H9 (cell line): ENCODE measurements around the gene BIRC6. TPM values are rescaled to one million over a fixed set of nuclear protein-coding genes. Genes with fewer than 3 reads are reported as not detected.

ENCODE experiments used
- DNase-seq: peaks from one replicate; pipeline ENCODE4 v3.0.0-alpha.2; 2017
- H2AFZ ChIP-seq: one replicate; pipeline ENCODE4 v1.6.1; 2013; ENCODE audit warnings: mild to moderate bottlenecking, low read length, control low read depth, moderate library complexity
- H2AK5ac ChIP-seq: 2 replicates; pipeline ENCODE4 v1.6.1; 2013; ENCODE audit warnings: low read length, control low read depth, mixed read lengths; ENCODE audit not compliant: insufficient read length
- H2BK120ac ChIP-seq: one replicate; pipeline ENCODE4 v1.6.1; 2013; ENCODE audit warnings: low read depth, mild to moderate bottlenecking, low read length, control low read depth, inconsistent platforms; ENCODE audit not compliant: poor library complexity, severe bottlenecking
- H2BK12ac ChIP-seq: 2 replicates; pipeline ENCODE4 v1.6.1; 2013; ENCODE audit warnings: low read length, control low read depth, mixed read lengths, low read depth; ENCODE audit not compliant: insufficient read length
- H2BK15ac ChIP-seq: 2 replicates; pipeline ENCODE4 v1.6.1; 2013; ENCODE audit warnings: low read depth, low read length, control low read depth
- H2BK20ac ChIP-seq: one replicate; pipeline ENCODE4 v1.6.1; 2013; ENCODE audit warnings: low read depth, mild to moderate bottlenecking, low read length, control low read depth, inconsistent platforms; ENCODE audit not compliant: poor library complexity, severe bottlenecking
- H2BK5ac ChIP-seq: 2 replicates; pipeline ENCODE4 v1.6.1; 2013; ENCODE audit warnings: low read length, control low read depth, mixed read lengths; ENCODE audit not compliant: insufficient read length
- H3K14ac ChIP-seq: 2 replicates; pipeline ENCODE4 v1.6.1; 2013; ENCODE audit warnings: low read length, control low read depth; ENCODE audit not compliant: insufficient read depth
- H3K18ac ChIP-seq: 2 replicates; pipeline ENCODE4 v1.6.1; 2013; ENCODE audit warnings: low read depth, mild to moderate bottlenecking, mixed read lengths, low read length, control low read depth; ENCODE audit not compliant: insufficient read length
- H3K23ac ChIP-seq: 2 replicates; pipeline ENCODE4 v1.6.1; 2013; ENCODE audit warnings: low read length, control low read depth, mixed read lengths, low read depth; ENCODE audit not compliant: insufficient read length
- H3K23me2 ChIP-seq: 2 replicates; pipeline ENCODE4 v1.6.1; 2013; ENCODE audit warnings: low read depth, mild to moderate bottlenecking, mixed read lengths, low read length, control low read depth; ENCODE audit not compliant: insufficient read length, poor library complexity, severe bottlenecking
- H3K27ac ChIP-seq: 2 replicates; pipeline ENCODE4 v1.5.1; 2013; ENCODE audit warnings: low read length, control low read depth, mixed read lengths, low read depth; ENCODE audit not compliant: insufficient read length
- H3K27me3 ChIP-seq: 2 replicates; pipeline ENCODE4 v1.6.1; 2013; ENCODE audit warnings: low read length, control low read depth, inconsistent platforms; ENCODE audit not compliant: insufficient read depth
- H3K4ac ChIP-seq: 2 replicates; pipeline ENCODE4 v1.6.1; 2013; ENCODE audit warnings: low read depth, mild to moderate bottlenecking, control low read depth, inconsistent platforms, low read length, moderate library complexity
- H3K4me1 ChIP-seq: 2 replicates; pipeline ENCODE4 v1.6.1; 2013; ENCODE audit warnings: low read length, control low read depth, inconsistent platforms; ENCODE audit not compliant: insufficient read depth
- H3K4me2 ChIP-seq: 2 replicates; pipeline ENCODE4 v1.6.1; 2013; ENCODE audit warnings: low read length, control low read depth, mixed read lengths; ENCODE audit not compliant: insufficient read length, insufficient read depth
- H3K56ac ChIP-seq: 2 replicates; pipeline ENCODE4 v1.6.1; 2013; ENCODE audit warnings: low read depth, mild to moderate bottlenecking, mixed read lengths, low read length, control low read depth; ENCODE audit not compliant: insufficient read length
- H3K79me1 ChIP-seq: 2 replicates; pipeline ENCODE4 v1.6.1; 2013; ENCODE audit warnings: low read depth, mild to moderate bottlenecking, moderate library complexity, low read length, control low read depth, inconsistent platforms; ENCODE audit not compliant: insufficient read depth, poor library complexity, severe bottlenecking
- H3K79me2 ChIP-seq: 2 replicates; pipeline ENCODE4 v1.6.1; 2013; ENCODE audit warnings: low read length, control low read depth, inconsistent platforms; ENCODE audit not compliant: insufficient read depth
- H3K9ac ChIP-seq: 2 replicates; pipeline ENCODE4 v1.6.1; 2013; ENCODE audit warnings: low read length, control low read depth, mixed read lengths; ENCODE audit not compliant: insufficient read length; ENCODE audit errors: extremely low read depth
- H3K9me3 ChIP-seq: one replicate; pipeline ENCODE4 v1.6.1; 2013; ENCODE audit warnings: low read depth, low read length, inconsistent platforms; ENCODE audit not compliant: control insufficient read depth
- H3T11ph ChIP-seq: one replicate; pipeline ENCODE4 v1.6.1; 2013; ENCODE audit warnings: mild to moderate bottlenecking, low read length, control low read depth, inconsistent platforms
- H4K20me1 ChIP-seq: one replicate; pipeline ENCODE4 v1.6.1; 2013; ENCODE audit not compliant: control insufficient read depth, insufficient read length, insufficient read depth
- H4K5ac ChIP-seq: 2 replicates; pipeline ENCODE4 v1.6.1; 2013; ENCODE audit warnings: low read depth, mild to moderate bottlenecking, mixed read lengths, low read length, control low read depth; ENCODE audit not compliant: insufficient read length
- H4K8ac ChIP-seq: replicated peaks from 2 replicates; pipeline ENCODE4 v1.6.1; 2013; ENCODE audit warnings: low read length, control low read depth, mixed read lengths, low read depth; ENCODE audit not compliant: insufficient read length
- H4K91ac ChIP-seq: 2 replicates; pipeline ENCODE4 v1.6.1; 2013; ENCODE audit warnings: low read depth, mild to moderate bottlenecking, moderate library complexity, mixed read lengths, low read length, control low read depth; ENCODE audit not compliant: insufficient read length
- H3K27ac Mint-ChIP-seq, 3 experiments: 2 replicates in 2 of 3; 3 replicates in 1 of 3; pipeline ENCODE4 v1.8.0; 2020 to 2021; ENCODE audit warnings: mixed read lengths in 3 of 3, mild to moderate bottlenecking in 1 of 3, moderate library complexity in 1 of 3
- H3K27me3 Mint-ChIP-seq: 2 replicates; pipeline ENCODE4 v1.8.0; 2021; ENCODE audit warnings: low read depth, mild to moderate bottlenecking, moderate library complexity, mixed read lengths
- H3K36me3 Mint-ChIP-seq, 3 experiments: 2 replicates in 2 of 3; 3 replicates in 1 of 3; pipeline ENCODE4 v1.8.0; 2020 to 2021; ENCODE audit warnings: low read depth in 3 of 3, mixed read lengths in 3 of 3; ENCODE audit not compliant: insufficient read depth in 1 of 3
- H3K4me1 Mint-ChIP-seq, 2 experiments: 2 replicates each; pipeline ENCODE4 v1.8.0; 2020; ENCODE audit warnings: mixed read lengths in 2 of 2
- H3K4me3 Mint-ChIP-seq, 2 experiments: 2 replicates in 1 of 2; 3 replicates in 1 of 2; pipeline ENCODE4 v1.8.0; 2020 to 2021; ENCODE audit warnings: mild to moderate bottlenecking in 2 of 2, mixed read lengths in 2 of 2, moderate library complexity in 1 of 2
- H3K9me3 Mint-ChIP-seq, 2 experiments: 2 replicates in 1 of 2; 3 replicates in 1 of 2; pipeline ENCODE4 v1.8.0; 2020; ENCODE audit warnings: mild to moderate bottlenecking in 2 of 2, mixed read lengths in 2 of 2, moderate library complexity in 1 of 2
- CTCF ChIP-seq: fragments of 200-600 bp; sonication (generic); conservative IDR thresholded peaks from 3 replicates; pipeline ENCODE4 v1.8.0; 2021; ENCODE audit warnings: antibody characterized with exemption, mild to moderate bottlenecking
- WGBS: extraction: QIAGEN DNeasy Blood & Tissue Kit; methylation state at CpG from one replicate; pipeline ENCODE4 v1.1.7; 2013; ENCODE audit warnings: missing lambda C conversion rate, low lambda C conversion rate, mixed read lengths; ENCODE audit not compliant: insufficient read length; ENCODE audit errors: extremely low coverage; 5-methylcytosine and 5-hydroxymethylcytosine counted together
- total RNA-seq: library from RNA; stranded (reverse); gene quantifications from 2 replicates; pipeline ENCODE4 v1.2.1, GENCODE V29; 2021

BIRC6 gene
- total RNA-seq, 1 experiment from 2014 or later, result 78.8 TPM

GRCh38 chr2:32436150-32436549, 79.3 kb downstream of the BIRC6 start:
- Histone ChIP-seq H2AFZ (no peak overlapping the region), H2AK5ac (no peak overlapping the region), H2BK20ac (no peak overlapping the region), H3K27ac (no peak overlapping the region), H4K8ac (no peak overlapping the region), H3K9ac (no peak overlapping the region), H3K4me2 (no peak overlapping the region), H3K27me3 (no peaks in the 10 kb centered on the region), H2BK120ac (no peak overlapping the region), H2BK15ac (no peak overlapping the region), H3K79me1 (no peaks in the 10 kb centered on the region), H3K14ac (no peak overlapping the region), H3K23ac (no peak overlapping the region), H2BK5ac (no peak overlapping the region), H4K91ac (no peak overlapping the region), H3K9me3 (no peaks in the 10 kb centered on the region), H3K79me2 (no peaks in the 10 kb centered on the region), H3K56ac (no peak overlapping the region), H3T11ph (no peak overlapping the region), H2BK12ac (no peak overlapping the region), H3K23me2 (no peaks in the 10 kb centered on the region), H4K20me1 (no peaks in the 10 kb centered on the region), H3K18ac (no peak overlapping the region), H4K5ac (no peak overlapping the region), H3K4me1 (no peaks in the 10 kb centered on the region), H3K4ac (no peak overlapping the region)
- TF ChIP-seq CTCF, result no peak
- Mint-ChIP-seq H3K4me1 (no peaks in the 10 kb centered on the region), H3K4me3 (no peak overlapping the region), H3K27me3 (no peaks in the 10 kb centered on the region), H3K36me3 (peaks cover 13 to 56% (median 46%) of the 10 kb centered on the region in 3 experiments; a peak in 6 of 7 replicates), H3K9me3 (no peaks in the 10 kb centered on the region), H3K27ac (no peak overlapping the region)
- DNase-seq, result no peak
- WGBS, result no CpG with 5 or more reads among the region's 6 CpGs
